HepG2 (cell line): Measurements from ENCODE around the gene MLX. TPM values are rescaled to one million over a fixed set of nuclear protein-coding genes. Genes with fewer than 3 reads are reported as not detected.

ENCODE experiments used
- AHDC1 ChIP-seq: sonication (generic); formaldehyde crosslinking; IDR thresholded peaks from 2 replicates; pipeline ENCODE4 v1.5.1; 2020; ENCODE audit warnings: mild to moderate bottlenecking, missing genetic modification reagents, borderline replicate concordance
- CBFB ChIP-seq: sonication (generic); formaldehyde crosslinking; IDR thresholded peaks from 2 replicates; pipeline ENCODE4 v1.4.0; 2020; ENCODE audit warnings: missing genetic modification reagents
- CEBPZ ChIP-seq: IDR thresholded peaks from 2 replicates; pipeline ENCODE4 v1.6.1; 2012; ENCODE audit warnings: low read length, improper control_type of control experiment
- FOSL2 ChIP-seq: sonication (generic); formaldehyde crosslinking; IDR thresholded peaks from 2 replicates; pipeline ENCODE4 v1.4.0; 2020; ENCODE audit warnings: missing genetic modification reagents
- MXI1 ChIP-seq: IDR thresholded peaks from 3 replicates; pipeline ENCODE4 v1.6.1; 2012; ENCODE audit warnings: low read depth, low read length, inconsistent platforms, borderline replicate concordance
- NFKB2 ChIP-seq: sonication (generic); formaldehyde crosslinking; IDR thresholded peaks from 2 replicates; pipeline ENCODE4 v1.4.0; 2020; ENCODE audit warnings: missing genetic modification reagents, borderline replicate concordance
- SIN3A ChIP-seq: IDR thresholded peaks from 2 replicates; pipeline ENCODE4 v1.6.1; 2011; ENCODE audit warnings: low read depth, mild to moderate bottlenecking, control low read depth, low read length, borderline replicate concordance
- ZBTB7A ChIP-seq: sonication (generic); formaldehyde crosslinking; IDR thresholded peaks from 2 replicates; pipeline ENCODE4 v1.8.0; 2022; ENCODE audit warnings: mild to moderate bottlenecking, missing genetic modification reagents
- ZKSCAN8 ChIP-seq: IDR thresholded peaks from 2 replicates; pipeline ENCODE4 v1.6.1; 2016; ENCODE audit warnings: borderline replicate concordance, missing genetic modification reagents, missing compliant biosample characterization
- ZNF24 ChIP-seq: fragments of 450-650 bp; IDR thresholded peaks from 2 replicates; pipeline ENCODE4 v1.6.1; 2017; ENCODE audit warnings: antibody characterized with exemption, mild to moderate bottlenecking
- ZNF30 ChIP-seq: sonication (generic); formaldehyde crosslinking; IDR thresholded peaks from 2 replicates; pipeline ENCODE4 v1.5.0; 2020; ENCODE audit warnings: mild to moderate bottlenecking, missing genetic modification reagents
- ZNF382 ChIP-seq: sonication (generic); formaldehyde crosslinking; IDR thresholded peaks from 2 replicates; pipeline ENCODE4 v1.5.0; 2020; ENCODE audit warnings: missing genetic modification reagents, mild to moderate bottlenecking, borderline replicate concordance
- ZNF567 ChIP-seq: sonication (generic); formaldehyde crosslinking; IDR thresholded peaks from 2 replicates; pipeline ENCODE4 v1.8.1; 2023; ENCODE audit warnings: mild to moderate bottlenecking, missing genetic modification reagents, borderline replicate concordance
- ZNF629 ChIP-seq: sonication (generic); formaldehyde crosslinking; conservative IDR thresholded peaks from 2 replicates; pipeline ENCODE4 v1.5.0; 2020; ENCODE audit warnings: missing genetic modification reagents
- ZNF850 ChIP-seq: sonication (generic); formaldehyde crosslinking; conservative IDR thresholded peaks from 2 replicates; pipeline ENCODE4 v1.9.0; 2021; ENCODE audit warnings: mild to moderate bottlenecking, missing genetic modification reagents
- ZSCAN29 ChIP-seq: sonication (generic); formaldehyde crosslinking; conservative IDR thresholded peaks from 2 replicates; pipeline ENCODE4 v1.4.0; 2020; ENCODE audit warnings: mild to moderate bottlenecking, missing genetic modification reagents
- polyA plus RNA-seq, 8 experiments: library from polyadenylated mRNA; depleted of rRNA in 3 of 8; stranded (reverse) in 7 of 8; unstranded in 1 of 8; fragments of >200 nt; fragmentation: Illumina TruSeq in 4 of 8; extraction: Trizol in 4 of 8; gene quantifications; 2 replicates each; pipeline versions ENCODE4 v1.2.1 to v1.2.3, GENCODE V29; 2011 to 2016; ENCODE audit warnings: low read depth in 4 of 8, missing spikeins in 1 of 8, mixed read lengths in 1 of 8; ENCODE audit not compliant: insufficient read depth in 1 of 8
- total RNA-seq, 5 experiments: library from RNA; depleted of rRNA; stranded (reverse); fragments of >200 nt; fragmentation: Illumina TruSeq; extraction: Trizol; gene quantifications; 2 replicates each; pipeline ENCODE4 v1.2.3, GENCODE V29; 2016; ENCODE audit warnings: low read depth in 1 of 5
- TF ChIP-seq, protein P1 (sequence below): sonication (generic); formaldehyde crosslinking; IDR thresholded peaks from 2 replicates; pipeline ENCODE4 v1.5.0; 2020; ENCODE audit warnings: missing genetic modification reagents, mild to moderate bottlenecking, borderline replicate concordance
- TF ChIP-seq, protein P2 (sequence below): sonication (generic); formaldehyde crosslinking; IDR thresholded peaks from 2 replicates; pipeline ENCODE4 v1.8.1; 2023; ENCODE audit warnings: mild to moderate bottlenecking, missing genetic modification reagents, borderline replicate concordance
- TF ChIP-seq, protein P3 (sequence below): sonication (generic); formaldehyde crosslinking; IDR thresholded peaks from 2 replicates; pipeline ENCODE4 v1.5.0; 2020; ENCODE audit warnings: missing genetic modification reagents, mild to moderate bottlenecking, borderline replicate concordance

MLX gene
- total and polyA plus RNA-seq, 2 of the 13 experiments (the other 11 are each of a cell fraction or from before 2014, with no cell fraction given), result 38.9 to 74.4 TPM

DNA sequence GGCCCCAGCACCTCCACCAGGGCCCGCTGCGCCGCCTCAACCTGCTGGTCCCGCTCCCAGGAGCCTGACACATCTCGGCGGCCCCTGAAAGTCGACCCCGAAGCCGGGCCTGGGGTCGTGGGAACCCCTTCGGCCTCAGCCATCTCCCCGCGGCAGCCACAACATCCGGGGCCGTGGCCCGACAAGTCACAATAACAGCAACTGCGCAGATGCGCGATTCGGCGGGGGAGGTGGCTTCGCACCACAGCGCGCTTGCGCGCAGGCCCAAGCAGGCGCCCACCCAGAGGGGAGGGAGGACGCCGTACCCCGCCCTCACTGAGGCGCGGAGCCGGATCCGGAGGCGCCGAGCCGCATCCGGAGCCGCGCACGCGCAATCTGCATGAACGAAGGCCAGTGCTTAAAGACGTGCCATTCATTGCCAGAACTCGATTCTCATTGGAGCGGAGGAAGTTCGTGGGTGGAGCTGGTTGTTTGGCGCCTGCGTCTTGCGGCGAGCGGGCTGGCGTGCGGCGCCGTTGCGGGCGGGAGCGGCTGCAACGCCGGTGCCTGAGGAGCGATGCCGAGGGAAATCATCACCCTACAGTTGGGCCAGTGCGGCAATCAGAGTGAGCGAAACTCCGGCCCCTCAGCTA is 42.4 kb downstream of the MLX start, which contains the start of the genes RETREG3 and TUBG1 (continued):
- TF ChIP-seq, protein P1, sequence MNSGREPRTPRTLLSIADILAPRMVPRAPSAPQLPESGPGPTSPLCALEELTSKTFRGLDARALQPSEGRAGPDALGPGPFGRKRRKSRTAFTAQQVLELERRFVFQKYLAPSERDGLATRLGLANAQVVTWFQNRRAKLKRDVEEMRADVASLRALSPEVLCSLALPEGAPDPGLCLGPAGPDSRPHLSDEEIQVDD (CRISPR knock-in tag), result no peak
- TF ChIP-seq, protein P2, sequence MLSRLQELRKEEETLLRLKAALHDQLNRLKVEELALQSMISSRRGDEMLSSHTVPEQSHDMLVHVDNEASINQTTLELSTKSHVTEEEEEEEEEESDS (CRISPR knock-in tag), result no peak
- no peak for TF ChIP-seq ZNF567
- TF ChIP-seq ZKSCAN8 (CRISPR knock-in tag), result no peak; the same call in 1 of the 2 replicates
- TF ChIP-seq SIN3A, result peak; percentile 83
- peak; percentile 37; the same call in 1 of the 2 replicates for TF ChIP-seq ZNF629 (CRISPR knock-in tag)
- no peak for TF ChIP-seq ZNF24
- no peak for TF ChIP-seq ZSCAN29 (CRISPR knock-in tag)
- no peak for TF ChIP-seq CEBPZ
- TF ChIP-seq, protein P3, sequence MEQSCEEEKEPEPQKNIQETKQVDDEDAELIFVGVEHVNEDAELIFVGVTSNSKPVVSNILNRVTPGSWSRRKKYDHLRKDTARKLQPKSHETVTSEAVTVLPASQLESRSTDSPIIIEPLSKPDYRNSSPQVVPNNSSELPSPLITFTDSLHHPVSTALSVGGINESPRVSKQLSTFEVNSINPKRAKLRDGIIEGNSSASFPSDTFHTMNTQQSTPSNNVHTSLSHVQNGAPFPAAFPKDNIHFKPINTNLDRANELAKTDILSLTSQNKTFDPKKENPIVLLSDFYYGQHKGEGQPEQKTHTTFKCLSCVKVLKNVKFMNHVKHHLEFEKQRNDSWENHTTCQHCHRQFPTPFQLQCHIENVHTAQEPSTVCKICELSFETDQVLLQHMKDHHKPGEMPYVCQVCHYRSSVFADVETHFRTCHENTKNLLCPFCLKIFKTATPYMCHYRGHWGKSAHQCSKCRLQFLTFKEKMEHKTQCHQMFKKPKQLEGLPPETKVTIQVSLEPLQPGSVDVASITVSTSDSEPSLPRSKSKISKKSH, result peak; percentile 83
- TF ChIP-seq FOSL2 (CRISPR knock-in tag), result peak; percentile 5; the same call in 1 of the 2 replicates
- TF ChIP-seq CBFB, result no peak
- TF ChIP-seq MXI1, result peak; percentile 87; the same call in 1 of the 3 replicates
- TF ChIP-seq ZBTB7A (CRISPR knock-in tag), result no peak
- no peak for TF ChIP-seq AHDC1 (CRISPR knock-in tag)
- peak; percentile 93 for TF ChIP-seq NFKB2 (CRISPR knock-in tag)
- no peak for TF ChIP-seq ZNF30
- TF ChIP-seq ZNF850 (CRISPR knock-in tag), result no peak
- no peak for TF ChIP-seq ZNF382 (CRISPR knock-in tag)
